Esophagus (tissue), 2 donors: Measurements from ENCODE around the gene FAT2. TPM values are rescaled to one million over a fixed set of nuclear protein-coding genes. Genes with fewer than 3 reads are reported as not detected.

Experiments used
- H3K27ac ChIP-seq, 2 donors: one replicate each; pipeline ENCODE4 v1.5.1; 2013; ENCODE audit warnings: low read depth in 2 of 2, mild to moderate bottlenecking in 2 of 2, inconsistent platforms in 1 of 2, low read length in 1 of 2, moderate library complexity in 1 of 2
- H3K27me3 ChIP-seq, 2 donors: one replicate each; pipeline ENCODE4 v1.6.1; 2013; ENCODE audit warnings: low read length in 2 of 2, control low read depth in 1 of 2, mild to moderate bottlenecking in 1 of 2; ENCODE audit not compliant: insufficient read depth in 2 of 2, control insufficient read depth in 1 of 2
- H3K36me3 ChIP-seq, 2 donors: one replicate each; pipeline ENCODE4 v1.6.1; 2013; ENCODE audit warnings: low read length in 1 of 2; ENCODE audit not compliant: control insufficient read depth in 2 of 2, insufficient read depth in 2 of 2
- H3K4me1 ChIP-seq, 2 donors: one replicate each; pipeline ENCODE4 v1.6.1; 2013; ENCODE audit warnings: low read length in 1 of 2; ENCODE audit not compliant: control insufficient read depth in 2 of 2, insufficient read depth in 2 of 2
- H3K4me3 ChIP-seq, 2 donors: one replicate each; pipeline ENCODE4 v1.5.1; 2013; ENCODE audit warnings: low read length in 2 of 2, mild to moderate bottlenecking in 2 of 2, low read depth in 1 of 2, moderate library complexity in 1 of 2
- H3K9me3 ChIP-seq, 2 donors: one replicate each; pipeline ENCODE4 v1.6.1; 2013; ENCODE audit warnings: mild to moderate bottlenecking in 2 of 2, low read depth in 1 of 2, low read length in 1 of 2, moderate library complexity in 1 of 2; ENCODE audit not compliant: control insufficient read depth in 2 of 2, insufficient read depth in 1 of 2
- WGBS, 2 donors: extraction: QIAGEN DNeasy Blood & Tissue Kit; methylation state at CpG; one replicate each; pipeline ENCODE4 v1.1.7; 2013; 5-methylcytosine and 5-hydroxymethylcytosine counted together
- polyA plus RNA-seq, 2 donors: library from polyadenylated mRNA; stranded (reverse); fragments of 200-250 nt; gene quantifications; one replicate each; pipeline ENCODE4 v1.2.3, GENCODE V29; 2013
- donor health status: healthy with polysubstance abuse.
- donor health status: Bipolar disorder and iron deficiency.

The FAT2 gene
- polyA plus RNA-seq, 2 donors, result 29.5 to 33.8 TPM

GRCh38 chr5:151600069-151600665 is 9.0 kb upstream of the FAT2 start:
- no peak overlapping the region for H3K4me3 ChIP-seq
- WGBS, 2 donors, result 87 to 93% methylated on average over 3 of the region's 3 CpGs
- H3K27ac ChIP-seq, result no peak overlapping the region
- no peaks in the 10 kb centered on the region for H3K9me3 ChIP-seq
- no peaks in the 10 kb centered on the region for H3K36me3 ChIP-seq
- H3K27me3 ChIP-seq, result no peaks in the 10 kb centered on the region
- peaks cover 0 to 10% of the 10 kb centered on the region in 2 donors for H3K4me1 ChIP-seq

- Histone ChIP-seq H3K4me1 (peaks cover 0 to 10% of the 10 kb centered on the region in 2 donors), H3K9me3 (no peaks in the 10 kb centered on the region), H3K27ac (peak overlapping the region; percentile 50 to 83), H3K27me3 (no peaks in the 10 kb centered on the region), H3K36me3 (no peaks in the 10 kb centered on the region), H3K4me3 (no peak overlapping the region)
- 49 to 51% methylated on average over 2 of the region's 2 CpGs for WGBS, 2 donors
These were observed 7.9 kb upstream of the FAT2 start for GRCh38 chr5:151598984-151599383.

DNA sequence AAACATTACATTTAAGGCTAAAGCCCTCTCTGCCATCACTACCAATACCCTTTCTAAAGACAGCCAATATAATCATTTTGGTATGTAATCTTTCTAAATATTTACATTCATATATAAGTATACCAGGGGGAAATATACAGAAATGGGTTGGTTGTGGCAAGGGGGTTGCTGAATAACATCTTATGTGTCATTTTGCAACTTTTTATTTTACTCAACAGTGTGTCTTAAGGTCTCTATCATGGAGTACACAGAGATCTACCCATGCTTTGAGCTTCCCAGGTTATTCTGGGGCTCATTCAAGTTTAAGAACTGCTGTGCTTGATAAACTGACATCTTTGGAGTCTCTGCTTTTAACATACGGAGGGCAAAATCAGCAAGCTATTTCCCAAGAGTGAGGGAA is 7.4 kb upstream of the FAT2 start:
- Histone ChIP-seq H3K27me3 (no peaks in the 10 kb centered on the region), H3K9me3 (no peaks in the 10 kb centered on the region), H3K4me3 (no peak overlapping the region), H3K36me3 (no peaks in the 10 kb centered on the region), H3K4me1 (peaks cover 0 to 10% of the 10 kb centered on the region in 2 donors), H3K27ac (peak overlapping the region; percentile 28 to 83)
- 72 to 76% methylated on average over 1 of the region's 1 CpG for WGBS, 2 donors

DNA sequence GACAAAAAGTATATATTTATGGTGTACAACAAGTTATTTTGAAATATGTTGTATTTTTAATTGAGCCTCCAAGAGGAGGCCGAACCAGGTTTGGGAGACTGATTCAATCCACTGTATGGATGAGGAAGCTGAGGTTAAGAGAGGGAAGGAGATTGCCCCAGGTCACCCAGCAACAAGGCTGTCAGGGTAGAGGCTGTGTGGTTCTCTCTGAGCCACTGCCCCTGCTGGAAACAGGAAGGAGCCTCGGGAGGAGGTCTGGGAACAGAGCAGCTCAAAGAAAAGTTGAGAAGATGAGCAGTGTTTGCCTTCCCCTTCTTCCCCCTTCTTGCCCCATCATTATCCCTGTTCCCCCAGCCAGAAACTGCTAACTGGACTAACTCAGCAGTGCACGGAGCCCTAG is 6.6 kb upstream of the FAT2 start:
- H3K4me1 ChIP-seq, result peaks cover 0 to 10% of the 10 kb centered on the region in 2 donors
- no peaks in the 10 kb centered on the region for H3K27me3 ChIP-seq
- H3K36me3 ChIP-seq, result no peaks in the 10 kb centered on the region
- H3K27ac ChIP-seq, result peak overlapping the region in 1 of 2 donors; percentile 15
- H3K4me3 ChIP-seq, result no peak overlapping the region
- no peaks in the 10 kb centered on the region for H3K9me3 ChIP-seq
- WGBS, 2 donors, result 84 to 85% methylated on average over 3 of the region's 3 CpGs

GRCh38 chr5:151596828-151597539 is 5.9 kb upstream of the FAT2 start:
- H3K27me3 ChIP-seq, result no peaks in the 10 kb centered on the region

GRCh38 chr5:151595411-151595826 is 4.3 kb upstream of the FAT2 start:
- Histone ChIP-seq H3K27ac (peak overlapping the region in 1 of 2 donors; percentile 45), H3K27me3 (no peaks in the 10 kb centered on the region), H3K4me3 (no peak overlapping the region), H3K4me1 (peaks cover 0 to 10% of the 10 kb centered on the region in 2 donors), H3K9me3 (no peaks in the 10 kb centered on the region), H3K36me3 (no peaks in the 10 kb centered on the region)
- WGBS, 2 donors, result 72 to 77% methylated on average over 11 of the region's 11 CpGs

More at GRCh38 chr5:151596828-151597539, 5.9 kb upstream of the FAT2 start:
- H3K4me1 ChIP-seq, result peaks cover 0 to 10% of the 10 kb centered on the region in 2 donors
- H3K36me3 ChIP-seq, result no peaks in the 10 kb centered on the region
- H3K4me3 ChIP-seq, result no peak overlapping the region
- H3K27ac ChIP-seq, result peak overlapping the region in 1 of 2 donors; percentile 26
- no peaks in the 10 kb centered on the region for H3K9me3 ChIP-seq
- 56 to 73% methylated on average over 2 of the region's 2 CpGs for WGBS, 2 donors

- Histone ChIP-seq H3K36me3 (peaks cover 0 to 2% of the 10 kb centered on the region in 2 donors), H3K4me3 (no peak overlapping the region), H3K27me3 (no peaks in the 10 kb centered on the region), H3K9me3 (no peaks in the 10 kb centered on the region), H3K4me1 (peaks cover 0 to 11% of the 10 kb centered on the region in 2 donors), H3K27ac (no peak overlapping the region)
- 52 to 56% methylated on average over 10 of the region's 10 CpGs for WGBS, 2 donors
These were observed 1.8 kb upstream of the FAT2 start for GRCh38 chr5:151592855-151593408.

- Histone ChIP-seq H3K9me3 (no peaks in the 10 kb centered on the region), H3K27me3 (no peaks in the 10 kb centered on the region), H3K27ac (peak overlapping the region; percentile 81), H3K4me3 (peak overlapping the region; percentile 67 to 85), H3K4me1 (peaks cover 0 to 11% of the 10 kb centered on the region in 2 donors), H3K36me3 (peaks cover 0 to 6% of the 10 kb centered on the region in 2 donors)
- WGBS, 2 donors, result 44 to 67% methylated on average over 6 of the region's 6 CpGs
These were observed 1.1 kb downstream of the FAT2 start for GRCh38 chr5:151589878-151590570.

- no peaks in the 10 kb centered on the region for H3K9me3 ChIP-seq
- no peaks in the 10 kb centered on the region for H3K27me3 ChIP-seq
- peaks cover 0 to 11% of the 10 kb centered on the region in 2 donors for H3K4me1 ChIP-seq
- H3K27ac ChIP-seq, result peak overlapping the region; percentile 36 to 40
- peaks cover 0 to 6% of the 10 kb centered on the region in 2 donors for H3K36me3 ChIP-seq
- H3K4me3 ChIP-seq, result peak overlapping the region in 1 of 2 donors; percentile 85
- WGBS, 2 donors, result 65 to 79% methylated on average over 5 of the region's 5 CpGs
These were observed 3.2 kb downstream of the FAT2 start for GRCh38 chr5:151587796-151588555.
